GM23338 (cell line): ENCODE measurements around the gene LYRM2. TPM values are rescaled to one million over a fixed set of nuclear protein-coding genes. Genes with fewer than 3 reads are reported as not detected.
A peak's percentile ranks its signal among the peaks of the same experiment; 100 is the strongest.

Experiments
- ATAC-seq: fragments of 200-7000 bp; cut with Tn5 transposase; 3 replicates; pipeline ENCODE4 v1.9.1; 2020
- DNase-seq: peaks from one replicate; pipeline ENCODE4 v3.0.0-alpha.2; 2015; ENCODE audit warnings: low spot score
- H2AFZ ChIP-seq: fragments of 200-600 bp; sonication (generic); 2 replicates; pipeline ENCODE4 v1.8.0; 2016; ENCODE audit warnings: antibody characterized with exemption, mild to moderate bottlenecking, moderate library complexity
- H3F3A ChIP-seq: fragments of 200-600 bp; sonication (generic); replicated peaks from 2 replicates; pipeline ENCODE4 v1.8.0; 2017; ENCODE audit warnings: antibody characterized with exemption, mixed run types, low read depth
- H3K27ac ChIP-seq: fragments of 200-600 bp; sonication (generic); 2 replicates; pipeline ENCODE4 v1.6.1; 2016; ENCODE audit warnings: low read depth
- H3K27me3 ChIP-seq: fragments of 200-600 bp; sonication (generic); 2 replicates; pipeline ENCODE4 v1.8.0; 2016; ENCODE audit warnings: mild to moderate bottlenecking, mixed run types, moderate library complexity; ENCODE audit not compliant: insufficient read depth
- H3K36me3 ChIP-seq: fragments of 200-600 bp; sonication (generic); 2 replicates; pipeline ENCODE4 v1.8.0; 2016; ENCODE audit warnings: mild to moderate bottlenecking; ENCODE audit not compliant: insufficient read depth
- H3K4me1 ChIP-seq: fragments of 200-600 bp; sonication (generic); 2 replicates; pipeline ENCODE4 v1.8.0; 2016; ENCODE audit warnings: mild to moderate bottlenecking, moderate library complexity; ENCODE audit not compliant: insufficient read depth
- H3K4me2 ChIP-seq: fragments of 200-600 bp; sonication (generic); 2 replicates; pipeline ENCODE4 v1.7.1; 2017; ENCODE audit warnings: mixed run types
- H3K4me3 ChIP-seq: fragments of 200-600 bp; sonication (generic); 2 replicates; pipeline ENCODE4 v1.6.1; 2016; ENCODE audit warnings: mixed run types
- H3K79me2 ChIP-seq: fragments of 200-600 bp; sonication (generic); replicated peaks from 2 replicates; pipeline ENCODE4 v1.8.0; 2017; ENCODE audit warnings: mild to moderate bottlenecking; ENCODE audit not compliant: insufficient read depth
- H3K9me2 ChIP-seq: fragments of 200-600 bp; sonication (generic); 2 replicates; pipeline ENCODE4 v1.8.0; 2017; ENCODE audit not compliant: insufficient read depth
- H4K20me1 ChIP-seq: fragments of 200-600 bp; sonication (generic); replicated peaks from 2 replicates; pipeline ENCODE4 v1.8.0; 2017; ENCODE audit warnings: mild to moderate bottlenecking; ENCODE audit not compliant: insufficient read depth
- H3K27ac Mint-ChIP-seq: 2 replicates; pipeline ENCODE4 v1.8.0; 2020; ENCODE audit warnings: inconsistent platforms, mild to moderate bottlenecking, moderate library complexity, mixed read lengths
- H3K27me3 Mint-ChIP-seq: 3 replicates; pipeline ENCODE4 v1.8.0; 2022; ENCODE audit warnings: low read depth, mild to moderate bottlenecking, moderate library complexity, mixed read lengths, inconsistent platforms; ENCODE audit not compliant: insufficient read depth, poor library complexity
- H3K36me3 Mint-ChIP-seq: 3 replicates; pipeline ENCODE4 v1.8.0; 2021; ENCODE audit warnings: low read depth, mild to moderate bottlenecking, inconsistent platforms, moderate library complexity, mixed read lengths
- H3K4me1 Mint-ChIP-seq: 3 replicates; pipeline ENCODE4 v1.8.0; 2020; ENCODE audit warnings: mild to moderate bottlenecking, inconsistent platforms, mixed read lengths
- H3K4me3 Mint-ChIP-seq: 3 replicates; pipeline ENCODE4 v1.8.0; 2021; ENCODE audit warnings: moderate library complexity, mild to moderate bottlenecking, inconsistent platforms, mixed read lengths
- H3K9me3 Mint-ChIP-seq: 3 replicates; pipeline ENCODE4 v1.8.0; 2020; ENCODE audit warnings: moderate library complexity, mild to moderate bottlenecking, inconsistent platforms, mixed read lengths
- CREB1 ChIP-seq: fragments of 250-450 bp; sonication (Bioruptor Pico); IDR thresholded peaks from 2 replicates; pipeline ENCODE4 v1.5.0; 2020; ENCODE audit warnings: low read depth, mild to moderate bottlenecking, moderate library complexity
- EZH2 ChIP-seq: fragments of 200-600 bp; sonication (generic); IDR thresholded peaks from one replicate; pipeline ENCODE4 v1.8.0; 2017; ENCODE audit warnings: antibody characterized with exemption, mild to moderate bottlenecking, low read depth; ENCODE audit not compliant: unreplicated experiment
- EZH2phosphoT487 ChIP-seq: fragments of 200-600 bp; sonication (generic); IDR thresholded peaks from one replicate; pipeline ENCODE4 v1.8.1; 2018; ENCODE audit warnings: antibody characterized with exemption; ENCODE audit not compliant: unreplicated experiment
- JUNB ChIP-seq: IDR thresholded peaks from one replicate; pipeline ENCODE4 v1.6.1; 2016; ENCODE audit warnings: antibody characterized with exemption; ENCODE audit not compliant: unreplicated experiment
- NANOG ChIP-seq: IDR thresholded peaks from 2 replicates; pipeline ENCODE4 v1.6.1; 2016; ENCODE audit warnings: antibody characterized with exemption, borderline replicate concordance
- POLR2AphosphoS5 ChIP-seq: IDR thresholded peaks from 2 replicates; pipeline ENCODE4 v1.6.1; 2016; ENCODE audit warnings: antibody characterized with exemption, low read depth
- STAT1 ChIP-seq: IDR thresholded peaks from one replicate; pipeline ENCODE4 v1.6.1; 2016; ENCODE audit warnings: antibody characterized with exemption; ENCODE audit not compliant: unreplicated experiment
- ZNF114 ChIP-seq: fragments of 250-450 bp; sonication (Bioruptor Pico); IDR thresholded peaks from 2 replicates; pipeline ENCODE4 v1.5.0; 2020; ENCODE audit warnings: mild to moderate bottlenecking, moderate library complexity
- ZNF331 ChIP-seq: fragments of 250-450 bp; sonication (Bioruptor Pico); IDR thresholded peaks from 2 replicates; pipeline ENCODE4 v1.5.0; 2020; ENCODE audit warnings: low read depth, mild to moderate bottlenecking, moderate library complexity
- polyA plus RNA-seq: library from polyadenylated mRNA; unstranded; fragments of >200 nt; fragmentation: Nextera tagmentation; extraction: Ambion mirVana; gene quantifications from 2 replicates; pipeline ENCODE4 v1.2.1, GENCODE V29; 2016
- total RNA-seq: library from RNA; depleted of rRNA; stranded (reverse); fragments of >200 nt; shearing (Covaris generic); gene quantifications from 2 replicates; pipeline ENCODE4 v1.2.3, GENCODE V29; 2014
- TF ChIP-seq, protein P1 (sequence below): IDR thresholded peaks from one replicate; pipeline ENCODE4 v1.6.1; 2018; ENCODE audit warnings: antibody characterized with exemption; ENCODE audit not compliant: unreplicated experiment
- TF ChIP-seq, protein P2 (sequence below), 2 experiments: fragments of 200-600 bp in 1 of 2; sonication (generic) in 1 of 2; conservative IDR thresholded peaks; 2 replicates each; pipeline versions ENCODE4 v1.5.1 to v1.6.1; 2016 to 2017; ENCODE audit warnings: antibody characterized with exemption in 2 of 2, low read depth in 2 of 2, mild to moderate bottlenecking in 2 of 2, moderate library complexity in 1 of 2
- TF ChIP-seq, protein P3 (sequence below): IDR thresholded peaks from 2 replicates; pipeline ENCODE4 v1.6.1; 2016; ENCODE audit warnings: antibody characterized with exemption

Gene LYRM2
- total and polyA plus RNA-seq, 2 experiments from 2014 or later = 20.3 to 67.3 TPM

DNA sequence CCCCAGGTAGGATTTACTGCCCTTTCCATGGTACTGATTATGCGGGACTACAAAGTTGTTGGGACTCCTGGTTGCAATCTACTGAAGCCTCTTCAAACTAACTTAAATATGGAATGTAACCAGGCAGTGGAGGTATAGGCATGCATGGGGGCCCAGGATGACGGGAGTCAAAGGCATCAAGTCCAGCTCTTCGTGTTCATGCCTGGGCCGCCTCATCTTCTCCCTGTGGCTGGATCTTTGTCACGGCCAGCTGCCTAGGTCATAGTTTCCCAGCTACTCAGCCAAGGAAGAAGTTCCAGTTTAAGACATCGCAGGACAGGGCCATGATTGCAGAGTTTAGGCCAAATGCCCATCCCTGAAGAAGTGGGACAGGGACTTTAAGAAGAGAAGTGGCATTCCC is 20.5 kb downstream of the LYRM2 start:
- Mint-ChIP-seq H3K27ac (peak overlapping the region; percentile 51; the same call in 1 of the 2 replicates), H3K9me3 (no peaks in the 10 kb centered on the region), H3K36me3 (no peaks in the 10 kb centered on the region; the same call in 2 of the 3 replicates)

DNA sequence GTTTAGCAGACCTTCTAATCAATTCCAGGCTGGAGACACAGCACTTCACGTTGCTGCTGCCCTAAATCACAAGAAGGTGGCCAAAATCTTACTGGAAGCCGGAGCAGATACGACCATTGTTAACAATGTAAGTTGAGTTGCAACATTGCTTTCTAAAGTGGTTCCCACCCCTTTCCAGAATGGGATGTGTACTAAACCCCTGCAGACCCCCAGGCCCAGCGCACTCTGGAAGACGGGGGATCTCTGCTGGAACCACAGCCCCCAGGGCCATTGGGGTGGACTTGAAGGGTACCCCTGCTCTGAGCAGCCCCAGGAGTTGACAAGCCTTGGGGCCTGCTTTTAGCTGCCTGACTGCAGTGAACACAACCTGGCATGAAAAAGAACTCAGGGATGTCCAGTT is 22.0 kb downstream of the LYRM2 start:
- no peak for DNase-seq
- Mint-ChIP-seq H3K9me3 (no peaks in the 10 kb centered on the region), H3K36me3 (no peaks in the 10 kb centered on the region), H3K27me3 (peaks cover 2% of the 10 kb centered on the region), H3K4me1 (peaks cover 7% of the 10 kb centered on the region; the same call in 2 of the 3 replicates), H3K27ac (no peak overlapping the region), H3K4me3 (no peak overlapping the region)
- H2AFZ ChIP-seq = no peak overlapping the region
- H3K79me2 ChIP-seq = no peaks in the 10 kb centered on the region
- no peaks in the 10 kb centered on the region for H3K36me3 ChIP-seq
- H4K20me1 ChIP-seq = no peaks in the 10 kb centered on the region
- ATAC-seq = no peak
- TF ChIP-seq STAT1 = no peak
- TF ChIP-seq, protein P1, sequence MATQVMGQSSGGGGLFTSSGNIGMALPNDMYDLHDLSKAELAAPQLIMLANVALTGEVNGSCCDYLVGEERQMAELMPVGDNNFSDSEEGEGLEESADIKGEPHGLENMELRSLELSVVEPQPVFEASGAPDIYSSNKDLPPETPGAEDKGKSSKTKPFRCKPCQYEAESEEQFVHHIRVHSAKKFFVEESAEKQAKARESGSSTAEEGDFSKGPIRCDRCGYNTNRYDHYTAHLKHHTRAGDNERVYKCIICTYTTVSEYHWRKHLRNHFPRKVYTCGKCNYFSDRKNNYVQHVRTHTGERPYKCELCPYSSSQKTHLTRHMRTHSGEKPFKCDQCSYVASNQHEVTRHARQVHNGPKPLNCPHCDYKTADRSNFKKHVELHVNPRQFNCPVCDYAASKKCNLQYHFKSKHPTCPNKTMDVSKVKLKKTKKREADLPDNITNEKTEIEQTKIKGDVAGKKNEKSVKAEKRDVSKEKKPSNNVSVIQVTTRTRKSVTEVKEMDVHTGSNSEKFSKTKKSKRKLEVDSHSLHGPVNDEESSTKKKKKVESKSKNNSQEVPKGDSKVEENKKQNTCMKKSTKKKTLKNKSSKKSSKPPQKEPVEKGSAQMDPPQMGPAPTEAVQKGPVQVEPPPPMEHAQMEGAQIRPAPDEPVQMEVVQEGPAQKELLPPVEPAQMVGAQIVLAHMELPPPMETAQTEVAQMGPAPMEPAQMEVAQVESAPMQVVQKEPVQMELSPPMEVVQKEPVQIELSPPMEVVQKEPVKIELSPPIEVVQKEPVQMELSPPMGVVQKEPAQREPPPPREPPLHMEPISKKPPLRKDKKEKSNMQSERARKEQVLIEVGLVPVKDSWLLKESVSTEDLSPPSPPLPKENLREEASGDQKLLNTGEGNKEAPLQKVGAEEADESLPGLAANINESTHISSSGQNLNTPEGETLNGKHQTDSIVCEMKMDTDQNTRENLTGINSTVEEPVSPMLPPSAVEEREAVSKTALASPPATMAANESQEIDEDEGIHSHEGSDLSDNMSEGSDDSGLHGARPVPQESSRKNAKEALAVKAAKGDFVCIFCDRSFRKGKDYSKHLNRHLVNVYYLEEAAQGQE = no peak
- TF ChIP-seq JUNB = no peak
- TF ChIP-seq, protein P2, sequence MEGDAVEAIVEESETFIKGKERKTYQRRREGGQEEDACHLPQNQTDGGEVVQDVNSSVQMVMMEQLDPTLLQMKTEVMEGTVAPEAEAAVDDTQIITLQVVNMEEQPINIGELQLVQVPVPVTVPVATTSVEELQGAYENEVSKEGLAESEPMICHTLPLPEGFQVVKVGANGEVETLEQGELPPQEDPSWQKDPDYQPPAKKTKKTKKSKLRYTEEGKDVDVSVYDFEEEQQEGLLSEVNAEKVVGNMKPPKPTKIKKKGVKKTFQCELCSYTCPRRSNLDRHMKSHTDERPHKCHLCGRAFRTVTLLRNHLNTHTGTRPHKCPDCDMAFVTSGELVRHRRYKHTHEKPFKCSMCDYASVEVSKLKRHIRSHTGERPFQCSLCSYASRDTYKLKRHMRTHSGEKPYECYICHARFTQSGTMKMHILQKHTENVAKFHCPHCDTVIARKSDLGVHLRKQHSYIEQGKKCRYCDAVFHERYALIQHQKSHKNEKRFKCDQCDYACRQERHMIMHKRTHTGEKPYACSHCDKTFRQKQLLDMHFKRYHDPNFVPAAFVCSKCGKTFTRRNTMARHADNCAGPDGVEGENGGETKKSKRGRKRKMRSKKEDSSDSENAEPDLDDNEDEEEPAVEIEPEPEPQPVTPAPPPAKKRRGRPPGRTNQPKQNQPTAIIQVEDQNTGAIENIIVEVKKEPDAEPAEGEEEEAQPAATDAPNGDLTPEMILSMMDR (conservative IDR thresholded peaks at IDR 0.05; ENCODE audit: low read depth in 2 of 2) = no peak
- no peak for TF ChIP-seq EZH2
- TF ChIP-seq ZNF114 (CRISPR knock-in tag) = no peak
- no peak for TF ChIP-seq POLR2AphosphoS5
- TF ChIP-seq ZNF331 (CRISPR knock-in tag) = no peak
- TF ChIP-seq EZH2phosphoT487 = no peak
- TF ChIP-seq CREB1 (CRISPR knock-in tag) = no peak
- TF ChIP-seq NANOG = no peak
- TF ChIP-seq, protein P3, sequence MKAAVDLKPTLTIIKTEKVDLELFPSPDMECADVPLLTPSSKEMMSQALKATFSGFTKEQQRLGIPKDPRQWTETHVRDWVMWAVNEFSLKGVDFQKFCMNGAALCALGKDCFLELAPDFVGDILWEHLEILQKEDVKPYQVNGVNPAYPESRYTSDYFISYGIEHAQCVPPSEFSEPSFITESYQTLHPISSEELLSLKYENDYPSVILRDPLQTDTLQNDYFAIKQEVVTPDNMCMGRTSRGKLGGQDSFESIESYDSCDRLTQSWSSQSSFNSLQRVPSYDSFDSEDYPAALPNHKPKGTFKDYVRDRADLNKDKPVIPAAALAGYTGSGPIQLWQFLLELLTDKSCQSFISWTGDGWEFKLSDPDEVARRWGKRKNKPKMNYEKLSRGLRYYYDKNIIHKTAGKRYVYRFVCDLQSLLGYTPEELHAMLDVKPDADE = no peak
- no peak overlapping the region for H3K4me3 ChIP-seq
- no peak overlapping the region for H3K4me2 ChIP-seq
- no peaks in the 10 kb centered on the region for H3K9me2 ChIP-seq
- H3K27me3 ChIP-seq = no peaks in the 10 kb centered on the region
- no peaks in the 10 kb centered on the region for H3K4me1 ChIP-seq
- H3K27ac ChIP-seq = no peak overlapping the region
- H3F3A ChIP-seq = no peaks in the 10 kb centered on the region

More for the DNA sequence above, 20.5 kb downstream of the LYRM2 start:
- ATAC-seq = no peak
- Histone ChIP-seq H3F3A (no peaks in the 10 kb centered on the region), H3K36me3 (no peaks in the 10 kb centered on the region), H3K27ac (no peak overlapping the region), H2AFZ (no peak overlapping the region), H3K4me3 (no peak overlapping the region), H3K4me1 (no peaks in the 10 kb centered on the region), H4K20me1 (no peaks in the 10 kb centered on the region), H3K9me2 (no peaks in the 10 kb centered on the region), H3K4me2 (no peak overlapping the region), H3K79me2 (no peaks in the 10 kb centered on the region), H3K27me3 (no peaks in the 10 kb centered on the region)
- no peak for DNase-seq
- TF ChIP-seq EZH2 (no peak), CREB1 (CRISPR knock-in tag) (no peak), JUNB (no peak), POLR2AphosphoS5 (no peak), STAT1 (no peak), ZNF331 (CRISPR knock-in tag) (no peak)
- TF ChIP-seq, protein P1 = no peak
- Mint-ChIP-seq H3K4me1 (peaks cover 5% of the 10 kb centered on the region; the same call in 2 of the 3 replicates), H3K4me3 (no peak overlapping the region), H3K27me3 (peaks cover 5% of the 10 kb centered on the region)
